Liver (tissue), 9 donors: ENCODE results near the gene OMP. TPM values are rescaled to one million over a fixed set of nuclear protein-coding genes. Genes with fewer than 3 reads are reported as not detected.

Experiments used
- DNase-seq: peaks from one replicate; pipeline ENCODE4 v3.0.0-alpha.2; 2017; ENCODE audit warnings: low spot score
- H3K27ac ChIP-seq, 2 donors: one replicate each; pipeline ENCODE4 v1.7.0; 2013; ENCODE audit warnings: inconsistent platforms in 2 of 2, low read length in 2 of 2, control low read depth in 1 of 2, low read depth in 1 of 2, mild to moderate bottlenecking in 1 of 2
- H3K27me3 ChIP-seq, 4 donors: one replicate each; pipeline versions ENCODE4 v1.6.1 to v1.7.0; 2013; ENCODE audit warnings: low read length in 3 of 4, inconsistent platforms in 1 of 4, mild to moderate bottlenecking in 1 of 4, moderate library complexity in 1 of 4; ENCODE audit not compliant: control insufficient read depth in 4 of 4, insufficient read depth in 4 of 4
- H3K36me3 ChIP-seq, 4 donors: one replicate each; pipeline versions ENCODE4 v1.6.1 to v1.7.0; 2013; ENCODE audit warnings: low read length in 3 of 4, mild to moderate bottlenecking in 3 of 4, low read depth in 1 of 4, moderate library complexity in 1 of 4; ENCODE audit not compliant: control insufficient read depth in 4 of 4, insufficient read depth in 3 of 4
- H3K4me1 ChIP-seq, 4 donors: one replicate each; pipeline versions ENCODE4 v1.6.1 to v1.7.0; 2013; ENCODE audit warnings: low read length in 3 of 4, mild to moderate bottlenecking in 3 of 4, moderate library complexity in 1 of 4; ENCODE audit not compliant: control insufficient read depth in 4 of 4, insufficient read depth in 4 of 4
- H3K4me3 ChIP-seq, 3 donors: one replicate each; pipeline versions ENCODE4 v1.6.1 to v1.7.0; 2013; ENCODE audit warnings: low read length in 3 of 3, control low read depth in 1 of 3, low read depth in 1 of 3, mild to moderate bottlenecking in 1 of 3
- H3K9ac ChIP-seq, 2 donors: one replicate each; pipeline ENCODE4 v1.7.0; 2013; ENCODE audit warnings: low read length in 2 of 2, mild to moderate bottlenecking in 2 of 2, moderate library complexity in 2 of 2, control low read depth in 1 of 2, low read depth in 1 of 2
- H3K9me3 ChIP-seq, 4 donors: one replicate each; pipeline versions ENCODE4 v1.6.1 to v1.7.0; 2013; ENCODE audit warnings: low read length in 3 of 4; ENCODE audit not compliant: control insufficient read depth in 4 of 4
- ATF3 ChIP-seq: IDR thresholded peaks from 2 replicates; pipeline ENCODE4 v1.6.1; 2016; ENCODE audit warnings: antibody characterized with exemption
- CTCF ChIP-seq: fragments of 150-350 bp; IDR thresholded peaks from 2 replicates; pipeline ENCODE4 v1.5.1; 2017; ENCODE audit warnings: improper control_type of control experiment, low read depth, low read length; ENCODE audit not compliant: missing input control
- EGR1 ChIP-seq, 2 donors: IDR thresholded peaks; 2 replicates each; pipeline ENCODE4 v1.6.1; 2016 to 2018; ENCODE audit warnings: antibody characterized with exemption in 2 of 2, low read depth in 2 of 2
- FOXA1 ChIP-seq: IDR thresholded peaks from 2 replicates; pipeline ENCODE4 v1.6.1; 2016; ENCODE audit warnings: antibody characterized with exemption
- FOXA2 ChIP-seq: IDR thresholded peaks from 2 replicates; pipeline ENCODE4 v1.6.1; 2016; ENCODE audit warnings: antibody characterized with exemption
- GABPA ChIP-seq, 2 donors: IDR thresholded peaks in 1 of 2; conservative IDR thresholded peaks in 1 of 2; 2 replicates each; pipeline ENCODE4 v1.6.1; 2016; ENCODE audit warnings: antibody characterized with exemption in 2 of 2, mild to moderate bottlenecking in 1 of 2, moderate library complexity in 1 of 2
- HNF4A ChIP-seq, 2 donors: conservative IDR thresholded peaks; 2 replicates each; pipeline ENCODE4 v1.6.1; 2016; ENCODE audit warnings: antibody characterized with exemption in 2 of 2, mild to moderate bottlenecking in 2 of 2
- HNF4G ChIP-seq: IDR thresholded peaks from 2 replicates; pipeline ENCODE4 v1.6.1; 2016; ENCODE audit warnings: antibody characterized with exemption
- JUND ChIP-seq, 2 donors: IDR thresholded peaks; 2 replicates each; pipeline ENCODE4 v1.6.1; 2016; ENCODE audit warnings: antibody characterized with exemption in 2 of 2
- MAX ChIP-seq: IDR thresholded peaks from 2 replicates; pipeline ENCODE4 v1.6.1; 2016; ENCODE audit warnings: antibody characterized with exemption
- NR2F2 ChIP-seq: IDR thresholded peaks from 2 replicates; pipeline ENCODE4 v1.6.1; 2016; ENCODE audit warnings: antibody characterized with exemption
- RAD21 ChIP-seq, 2 donors: IDR thresholded peaks; 2 replicates each; pipeline ENCODE4 v1.6.1; 2016; ENCODE audit warnings: antibody characterized with exemption in 2 of 2, mild to moderate bottlenecking in 2 of 2
- REST ChIP-seq: IDR thresholded peaks from 2 replicates; pipeline ENCODE4 v1.6.1; 2016; ENCODE audit warnings: antibody characterized with exemption, mild to moderate bottlenecking
- RXRA ChIP-seq, 2 donors: IDR thresholded peaks; 2 replicates each; pipeline ENCODE4 v1.6.1; 2017 to 2018; ENCODE audit warnings: antibody characterized with exemption in 2 of 2, mild to moderate bottlenecking in 1 of 2
- SP1 ChIP-seq: IDR thresholded peaks from 2 replicates; pipeline ENCODE4 v1.6.1; 2018; ENCODE audit warnings: antibody characterized with exemption, mild to moderate bottlenecking
- TAF1 ChIP-seq: conservative IDR thresholded peaks from 2 replicates; pipeline ENCODE4 v1.6.1; 2016; ENCODE audit warnings: antibody characterized with exemption, mild to moderate bottlenecking
- YY1 ChIP-seq: IDR thresholded peaks from 2 replicates; pipeline ENCODE4 v1.6.1; 2016; ENCODE audit warnings: antibody characterized with exemption, mild to moderate bottlenecking
- ZBTB33 ChIP-seq: IDR thresholded peaks from 2 replicates; pipeline ENCODE4 v1.6.1; 2016; ENCODE audit warnings: antibody characterized with exemption
- WGBS: extraction: QIAGEN DNeasy Blood & Tissue Kit; methylation state at CpG from one replicate; pipeline ENCODE4 v1.1.7; 2013; 5-methylcytosine and 5-hydroxymethylcytosine counted together
- polyA plus RNA-seq, 2 donors: library from polyadenylated mRNA; stranded (reverse) in 1 of 2; unstranded in 1 of 2; fragments of 200-250 nt in 1 of 2; fragments of >200 nt in 1 of 2; fragmentation: Nextera tagmentation in 1 of 2; extraction: Ambion mirVana in 1 of 2; gene quantifications; one replicate each; pipeline versions ENCODE4 v1.2.1 to v1.2.3, GENCODE V29; 2013 to 2015
- total RNA-seq, 2 donors: library from RNA; depleted of rRNA; stranded (reverse); fragments of >200 nt; gene quantifications; one replicate each; pipeline ENCODE4 v1.2.3, GENCODE V29; 2014
- donor health status: healthy.
- donor health status: healthy.
- donor health status: healthy.
- donor health status: healthy.
- donor health status: healthy.

OMP gene
- total and polyA plus RNA-seq, 4 donors: 0.24 to 0.75 (median 0.65) TPM; not detected in 1

GRCh38 chr11:77148963-77149715, 46.5 kb downstream of the OMP start:
- peaks cover 16 to 34% (median 25%) of the 10 kb centered on the region in 4 donors for H3K4me1 ChIP-seq
- no peaks in the 10 kb centered on the region for H3K27me3 ChIP-seq
- H3K36me3 ChIP-seq: no peaks in the 10 kb centered on the region
- WGBS: 98% methylated on average over 8 of the region's 8 CpGs
- DNase-seq: no peak
- no peak overlapping the region for H3K4me3 ChIP-seq
- TF ChIP-seq JUND (IDR thresholded peaks at IDR 0.05) (no peak), RAD21 (IDR thresholded peaks at IDR 0.05) (no peak), TAF1 (no peak), EGR1 (IDR thresholded peaks at IDR 0.05; ENCODE audit: low read depth in 2 of 2) (no peak), CTCF (no peak), SP1 (no peak), HNF4A (conservative IDR thresholded peaks at IDR 0.05) (no peak), NR2F2 (no peak), REST (no peak), ATF3 (no peak), MAX (no peak), ZBTB33 (no peak), RXRA (IDR thresholded peaks at IDR 0.05) (no peak), FOXA1 (no peak), HNF4G (no peak), GABPA (IDR thresholded peaks at IDR 0.05 in 1 of 2, conservative IDR thresholded peaks at IDR 0.05 in 1 of 2) (no peak), FOXA2 (no peak), YY1 (no peak)
- H3K27ac ChIP-seq: no peak overlapping the region
- no peak overlapping the region for H3K9ac ChIP-seq
- no peaks in the 10 kb centered on the region for H3K9me3 ChIP-seq
